GM19324 (cell line): ENCODE results near the gene RUNDC3A.

Experiments
- ATAC-seq: cut with Tn5 transposase; IDR thresholded peaks from one replicate; pipeline ENCODE4 v1.9.1; 2021; ENCODE audit warnings: mild to moderate bottlenecking, moderate library complexity; ENCODE audit not compliant: unreplicated experiment, low FRiP score

RUNDC3A gene

DNA sequence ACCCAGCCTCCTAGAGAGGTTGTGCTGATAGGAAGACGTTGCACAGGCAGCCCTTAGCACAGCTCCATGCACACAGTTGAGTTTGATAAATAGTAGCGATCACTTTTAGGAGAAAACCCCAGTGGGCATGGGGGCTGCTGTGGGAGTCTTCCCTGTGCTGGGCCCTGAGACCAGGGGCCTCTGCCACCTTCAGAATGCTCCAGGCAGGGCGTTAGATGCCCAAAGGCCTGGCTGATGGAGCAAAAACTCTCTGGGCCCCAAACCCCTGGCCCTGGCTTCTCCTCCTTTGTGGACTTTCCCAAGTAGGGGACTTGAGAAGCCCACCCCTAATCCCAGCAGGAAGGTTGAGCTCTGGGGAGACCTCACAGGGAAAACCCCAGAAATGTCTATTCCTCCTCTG, 26.1 kb upstream of the RUNDC3A start:
- ATAC-seq: no peak

DNA sequence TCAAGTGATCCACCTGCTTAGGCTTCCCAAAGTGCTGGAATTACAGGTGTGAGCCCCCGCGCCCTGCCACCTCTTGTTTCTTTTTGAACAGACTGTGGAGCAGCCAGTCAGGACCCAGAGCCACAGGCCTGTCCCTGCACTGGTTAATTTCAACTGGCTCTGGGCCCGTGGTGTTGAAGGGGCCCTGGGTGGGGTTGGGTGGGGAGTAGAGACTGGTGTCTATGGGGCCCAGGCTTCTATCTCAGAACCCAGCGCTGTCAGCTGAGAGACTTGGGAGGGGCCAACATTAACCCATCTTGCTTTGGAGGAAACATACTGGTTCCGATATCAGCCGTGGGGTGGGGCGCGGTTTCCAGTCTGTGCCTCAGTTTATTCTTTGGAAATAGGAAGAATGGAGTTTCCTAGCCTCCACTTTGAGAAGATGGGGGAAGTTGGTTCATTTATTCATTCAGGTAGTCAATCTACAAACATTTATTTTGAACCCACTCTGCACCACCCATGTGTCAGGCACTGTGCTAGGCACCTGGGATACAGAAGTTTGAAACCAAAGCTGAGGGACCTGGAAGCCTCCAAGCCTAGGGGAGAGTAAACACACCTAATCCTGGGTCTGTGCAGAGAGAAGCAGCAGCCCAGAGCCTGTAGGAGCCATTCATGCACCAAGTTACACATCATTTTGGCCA, 24.9 kb upstream of the RUNDC3A start:
- no peak for ATAC-seq

DNA sequence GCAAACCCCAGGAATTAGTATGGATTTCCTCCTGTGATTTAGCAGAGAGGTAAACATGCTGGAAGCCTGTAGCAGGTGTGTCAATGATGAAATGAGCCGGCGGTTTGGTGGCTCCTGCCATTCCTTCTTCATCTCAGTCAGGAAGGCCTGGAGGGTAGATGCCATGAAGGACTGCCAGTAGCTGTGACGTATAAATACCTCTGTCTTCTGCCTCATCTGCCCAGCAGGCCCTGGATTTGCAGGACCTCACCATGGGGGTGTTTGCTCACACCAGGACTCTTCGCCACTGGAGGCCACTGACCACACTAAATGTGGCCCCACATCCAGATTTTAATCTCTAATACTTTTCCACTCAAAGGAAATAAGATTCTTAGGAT, 24.4 kb upstream of the RUNDC3A start:
- no peak for ATAC-seq

DNA sequence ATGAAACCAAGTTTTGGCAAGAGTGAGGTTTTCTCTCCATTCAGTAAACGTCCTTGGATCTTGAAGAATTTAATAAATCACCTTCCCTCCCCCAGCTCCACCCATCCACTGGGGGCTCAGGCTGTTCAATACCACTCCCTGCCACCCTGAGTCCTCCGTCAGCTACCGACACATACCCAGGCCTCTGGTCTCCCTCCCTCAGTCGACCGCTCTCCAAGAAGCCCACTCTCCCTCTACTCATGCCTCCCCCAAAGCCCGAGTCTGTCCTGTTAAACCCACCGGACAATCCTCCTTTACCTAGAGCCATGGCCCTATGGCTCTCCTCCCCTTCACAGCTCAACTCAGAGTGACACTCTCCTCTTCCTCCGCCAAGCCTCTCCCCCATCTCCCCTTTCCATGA, 20.8 kb upstream of the RUNDC3A start:
- no peak for ATAC-seq

DNA sequence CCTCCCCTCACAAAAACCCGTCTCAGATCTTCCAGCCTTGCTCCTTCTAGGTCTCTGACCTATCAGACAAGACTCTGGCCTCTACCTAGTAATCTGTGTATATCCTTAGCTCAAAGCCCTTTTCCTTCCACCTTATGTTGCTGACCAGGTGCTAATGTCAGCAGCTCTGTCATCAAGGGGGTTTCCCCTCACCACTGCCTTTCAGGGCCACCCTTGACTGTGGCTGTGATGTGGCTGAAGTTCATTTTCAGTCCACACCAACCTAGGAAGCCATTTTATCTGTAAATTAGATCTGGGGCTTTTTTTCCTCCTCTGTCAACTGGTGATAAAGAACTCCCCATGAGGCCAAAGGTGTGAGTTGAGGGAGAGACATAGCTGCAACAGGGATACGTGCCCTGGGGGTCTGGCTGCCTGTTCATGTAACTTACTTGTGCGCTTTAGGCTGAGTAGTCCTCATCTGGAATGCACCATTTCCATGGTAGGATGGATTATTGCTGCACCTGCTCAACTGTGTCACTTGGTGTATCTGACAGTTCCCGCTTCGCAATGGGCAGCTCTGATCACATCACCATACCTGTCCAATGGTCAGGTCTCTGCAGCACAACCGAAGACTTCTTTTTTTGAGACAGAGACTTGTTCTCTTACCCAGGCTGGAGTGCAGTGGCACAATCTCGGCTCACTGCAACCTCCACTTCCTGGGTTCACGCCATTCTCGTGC, 14.7 kb upstream of the RUNDC3A start:
- no peak for ATAC-seq

DNA sequence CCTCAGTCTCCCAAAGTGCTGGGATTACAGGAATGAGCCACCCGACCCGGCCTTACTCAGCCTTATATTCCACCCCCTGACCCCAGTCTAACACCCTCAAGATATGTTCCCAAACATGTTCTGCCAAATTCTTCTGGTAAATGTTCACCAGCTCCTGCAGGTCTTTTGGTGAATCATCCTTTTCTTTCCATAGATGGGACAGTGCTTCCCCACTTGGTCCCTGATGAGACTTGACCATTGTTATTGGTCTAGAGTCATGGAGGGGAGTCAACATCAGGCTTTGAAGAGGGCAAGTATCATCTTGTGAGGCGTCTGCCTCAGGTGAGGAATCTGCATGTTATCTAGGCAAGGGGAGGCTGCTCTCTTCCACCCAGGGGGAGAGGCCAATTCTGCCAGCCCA, 10.4 kb upstream of the RUNDC3A start:
- no peak for ATAC-seq

DNA sequence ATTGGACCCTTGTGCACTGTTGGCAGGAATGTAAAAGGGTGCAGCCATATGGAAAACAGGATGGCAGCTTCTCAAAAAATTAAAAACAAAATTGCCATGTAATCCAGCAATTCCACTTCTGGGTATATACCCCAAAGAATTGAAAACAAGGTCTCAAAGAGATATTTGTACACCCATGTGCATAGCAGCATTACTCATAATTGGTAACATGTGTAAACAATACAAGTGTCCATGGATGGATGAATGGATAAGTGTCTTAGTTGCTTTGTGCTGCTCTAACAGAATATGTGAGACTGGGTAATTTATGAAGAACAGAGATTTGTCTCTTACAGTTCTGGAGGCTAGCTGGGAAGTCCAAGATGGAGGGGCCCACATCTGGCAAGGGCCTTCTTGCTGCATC, 3.8 kb upstream of the RUNDC3A start:
- ATAC-seq: no peak

DNA sequence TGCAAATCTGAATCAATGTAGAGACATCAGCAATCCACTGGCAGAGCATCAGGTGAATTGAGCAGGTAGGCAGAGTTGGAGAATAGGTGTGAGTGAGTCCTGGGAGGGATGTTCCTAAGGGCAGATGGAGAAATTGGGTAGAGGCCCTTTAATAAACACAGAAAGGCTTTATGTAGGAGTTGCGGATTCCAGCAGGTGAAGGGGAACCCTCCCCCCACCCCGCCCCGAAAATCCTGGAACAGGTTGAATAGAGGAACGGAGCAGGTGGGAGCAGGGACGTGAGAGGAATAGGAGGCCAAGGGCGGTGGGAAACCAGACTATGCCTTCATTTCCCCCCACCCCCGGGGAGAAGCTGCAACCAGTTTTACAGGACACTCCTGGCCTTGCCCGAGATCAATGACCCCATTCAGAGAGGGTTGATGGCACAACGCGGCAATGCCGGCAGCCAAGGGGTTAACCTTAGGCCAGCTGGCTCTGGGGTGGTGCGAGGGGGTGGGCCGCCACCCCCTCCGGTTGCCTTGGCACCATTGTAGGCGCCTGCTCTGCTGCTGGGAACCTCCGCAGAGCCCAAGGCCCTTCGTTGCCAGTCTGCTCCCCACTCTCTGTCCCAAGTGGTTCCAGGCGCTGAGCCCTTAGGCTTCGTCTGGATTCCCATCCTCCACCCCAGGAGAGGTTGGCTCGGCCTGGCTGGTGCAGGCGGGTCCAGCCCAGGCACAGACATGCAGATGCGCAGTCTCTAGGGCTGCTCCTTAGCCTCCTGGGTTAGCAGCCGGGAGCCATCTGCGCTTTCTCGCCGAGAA, 814 bp upstream of the RUNDC3A start:
- ATAC-seq: no peak

DNA sequence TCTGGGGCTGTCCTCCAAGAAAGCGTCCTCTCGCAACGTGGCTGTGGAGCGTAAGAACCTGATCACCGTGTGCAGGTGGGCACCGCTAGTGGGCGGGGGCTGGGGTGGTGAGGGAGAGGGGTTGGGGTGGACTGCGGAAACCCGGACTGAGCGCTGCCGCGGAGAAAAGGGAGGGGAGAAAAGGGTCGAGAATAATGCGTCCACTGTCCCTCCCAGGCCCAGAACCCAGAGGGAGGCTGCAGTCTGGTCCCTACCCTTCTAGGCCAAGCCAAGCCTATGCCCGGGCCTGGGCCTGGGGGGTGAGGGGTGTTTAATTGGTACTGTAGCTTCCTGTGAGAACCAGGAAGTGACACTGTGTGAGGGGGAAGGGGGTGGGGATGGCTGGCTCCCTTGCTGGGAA, 464 bp downstream of the RUNDC3A start:
- ATAC-seq: no peak

DNA sequence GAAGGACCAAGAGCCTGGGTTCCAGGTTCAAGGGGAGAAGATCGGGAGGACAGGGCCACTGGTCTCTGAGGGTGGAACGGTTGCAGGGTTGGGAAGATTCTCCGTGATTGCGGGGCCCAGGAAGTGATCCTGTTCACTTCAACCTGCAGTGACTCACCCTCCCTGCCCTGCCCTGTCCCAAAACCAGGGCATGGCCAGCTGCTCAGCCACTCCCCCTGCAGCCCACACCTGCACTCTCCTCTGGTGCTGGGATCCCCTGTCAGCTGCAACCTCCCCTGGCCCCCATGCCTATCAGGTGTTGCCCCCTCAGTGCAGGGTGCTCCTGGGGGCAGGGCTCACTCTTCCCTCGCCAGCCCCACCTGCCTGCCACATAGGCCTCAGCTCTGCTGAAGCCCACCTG, 1.1 kb downstream of the RUNDC3A start:
- no peak for ATAC-seq

DNA sequence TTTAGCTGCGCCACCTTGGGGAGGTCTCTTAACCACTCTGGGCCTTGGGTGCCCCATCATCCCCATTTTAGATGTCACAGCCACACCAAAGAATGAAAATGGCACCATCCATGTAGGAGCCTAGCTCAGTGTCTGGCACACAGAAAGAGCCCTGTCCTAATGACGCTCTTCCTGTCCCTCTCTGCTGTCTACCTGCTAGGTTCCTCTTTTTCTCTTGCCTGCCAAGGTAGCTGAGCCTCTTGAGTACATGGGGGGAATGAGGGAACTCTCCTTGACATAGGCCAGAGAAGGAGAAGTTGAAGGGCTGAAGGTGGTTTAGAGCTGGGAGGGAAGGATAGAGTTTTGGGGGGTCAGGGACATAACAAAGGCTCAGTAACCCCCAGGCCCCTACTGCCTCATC, 1.8 kb downstream of the RUNDC3A start:
- no peak for ATAC-seq

DNA sequence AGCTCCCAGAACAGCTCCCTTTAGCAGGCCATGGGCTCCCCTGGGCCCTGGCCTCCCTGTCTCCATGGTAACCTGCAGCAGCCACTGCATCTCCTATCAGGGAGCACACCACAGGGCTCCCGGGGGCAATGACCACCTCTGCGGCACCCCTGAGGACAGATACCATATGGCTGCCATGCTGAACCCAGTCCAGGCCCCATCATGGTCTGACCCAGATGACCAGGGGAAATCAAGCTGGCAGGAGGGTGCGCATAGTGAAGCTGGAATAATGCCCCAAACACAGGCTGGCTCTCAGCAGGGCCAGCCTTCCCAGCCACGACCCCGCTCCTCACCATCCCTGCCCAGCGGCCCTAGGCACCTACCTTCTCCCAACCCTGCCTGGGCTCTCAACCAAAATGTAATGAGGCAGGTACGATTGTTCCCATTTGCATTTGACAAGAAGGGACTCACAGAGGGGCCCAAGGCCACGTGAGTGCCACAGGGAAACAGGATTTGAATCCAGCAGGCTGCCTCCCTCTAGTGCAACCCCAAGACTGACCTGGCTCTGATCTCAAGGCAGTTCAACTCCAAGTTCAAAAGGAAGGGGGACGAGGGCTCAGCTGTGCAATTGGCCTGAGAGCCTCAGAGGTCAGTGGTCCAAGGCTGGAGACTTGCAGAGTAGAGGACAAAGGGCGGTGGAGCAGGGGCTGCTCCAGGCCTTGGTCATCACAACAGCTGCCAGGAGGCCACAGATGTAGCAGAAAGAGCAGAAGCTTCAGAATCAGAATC, 2.4 kb downstream of the RUNDC3A start:
- no peak for ATAC-seq

DNA sequence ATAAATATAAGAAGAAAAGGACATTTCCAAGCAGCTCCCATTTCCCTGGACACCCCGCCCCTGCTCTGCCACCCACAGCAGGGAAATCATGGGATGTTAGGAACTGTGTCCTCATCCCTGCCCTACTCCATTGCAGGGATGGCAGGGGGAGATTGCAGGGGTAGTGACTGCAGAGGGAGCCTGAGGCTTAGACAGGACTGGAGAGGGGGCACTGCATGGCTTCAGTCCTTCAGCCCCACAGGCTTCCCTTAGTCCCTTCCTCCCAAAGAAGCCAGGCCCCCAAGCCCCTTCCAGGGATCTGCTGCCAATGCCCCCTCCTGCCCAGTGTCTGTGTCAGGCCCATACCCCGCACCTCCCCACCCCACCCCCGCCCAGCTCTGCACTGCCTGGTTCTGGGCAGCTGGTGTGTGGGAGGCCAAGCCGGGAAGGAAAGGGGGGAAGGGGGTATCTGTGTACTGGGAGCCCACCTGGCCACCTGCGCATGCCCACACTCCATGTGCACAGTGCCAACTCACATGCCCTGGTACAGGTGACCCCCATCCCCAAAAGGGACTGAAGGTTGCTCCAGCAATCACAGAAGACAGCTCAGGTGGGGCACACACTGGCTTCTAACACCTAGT, 3.3 kb downstream of the RUNDC3A start:
- ATAC-seq: no peak

DNA sequence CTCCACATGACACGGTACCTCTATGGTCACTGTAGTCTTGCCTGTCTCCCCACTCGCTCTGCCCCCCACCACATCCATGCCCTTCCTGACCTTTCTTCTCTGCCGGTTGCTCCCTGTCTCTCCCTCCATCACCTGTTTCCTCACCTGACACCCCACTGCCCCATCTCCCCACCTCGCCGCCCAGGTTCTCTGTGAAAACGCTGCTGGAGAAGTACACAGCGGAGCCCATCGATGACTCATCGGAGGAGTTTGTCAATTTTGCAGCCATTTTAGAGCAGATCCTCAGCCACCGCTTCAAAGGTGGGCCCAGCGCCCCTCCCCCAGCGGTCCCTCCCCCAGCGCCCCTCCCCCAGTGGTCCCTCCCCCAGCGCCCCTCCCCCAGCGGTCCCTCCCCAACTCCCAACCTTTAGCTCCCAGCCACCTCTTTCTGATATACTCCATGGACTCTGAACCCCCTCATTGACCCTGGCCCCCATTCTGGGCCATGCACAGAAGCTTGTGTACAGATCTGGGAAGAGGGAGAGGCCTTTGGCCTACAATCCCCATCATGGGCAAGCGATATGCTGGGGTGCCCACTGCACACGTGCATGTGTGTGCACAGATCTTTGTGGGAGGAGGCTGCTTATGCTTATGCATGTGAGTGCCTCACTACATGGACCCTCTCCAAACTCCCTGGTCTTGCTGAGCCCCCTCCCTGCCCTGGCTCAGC, 4.1 kb downstream of the RUNDC3A start:
- ATAC-seq: no peak

DNA sequence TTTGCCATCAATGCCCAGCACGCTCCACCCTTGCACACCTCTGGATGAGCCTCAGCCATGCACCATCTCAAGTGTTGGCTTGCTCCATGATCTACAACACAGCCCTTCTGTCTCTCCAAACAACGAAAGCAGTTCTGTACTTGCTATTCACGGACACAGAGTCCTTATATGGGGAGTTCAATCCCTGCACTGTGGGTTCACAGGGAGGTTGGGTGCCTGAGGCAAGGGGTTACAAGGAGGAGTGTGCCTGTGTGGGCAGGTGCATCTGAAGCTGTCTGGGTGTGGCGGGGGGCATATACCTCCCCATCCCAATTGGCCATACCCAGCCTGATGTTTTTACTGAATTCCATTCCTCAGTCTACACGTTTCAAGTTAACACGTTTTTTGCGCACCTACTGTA, 5.6 kb downstream of the RUNDC3A start:
- no peak for ATAC-seq

DNA sequence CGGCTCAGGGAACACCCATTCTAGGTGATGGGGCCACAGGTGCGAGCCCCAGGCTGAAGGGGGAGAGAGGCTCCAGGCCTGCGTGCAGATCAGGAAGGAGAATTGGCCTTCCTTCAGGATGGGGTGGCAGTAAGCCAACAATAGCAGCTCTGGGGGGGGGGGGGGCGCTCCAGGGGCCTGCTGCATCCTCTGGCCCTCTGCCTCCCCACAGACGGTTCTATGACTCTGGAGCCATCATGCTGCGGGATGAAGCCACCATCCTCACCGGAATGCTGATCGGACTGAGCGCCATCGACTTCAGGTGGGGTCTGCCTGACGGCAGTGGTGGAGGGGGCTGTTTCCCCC, 6.1 kb downstream of the RUNDC3A start:
- ATAC-seq: no peak

DNA sequence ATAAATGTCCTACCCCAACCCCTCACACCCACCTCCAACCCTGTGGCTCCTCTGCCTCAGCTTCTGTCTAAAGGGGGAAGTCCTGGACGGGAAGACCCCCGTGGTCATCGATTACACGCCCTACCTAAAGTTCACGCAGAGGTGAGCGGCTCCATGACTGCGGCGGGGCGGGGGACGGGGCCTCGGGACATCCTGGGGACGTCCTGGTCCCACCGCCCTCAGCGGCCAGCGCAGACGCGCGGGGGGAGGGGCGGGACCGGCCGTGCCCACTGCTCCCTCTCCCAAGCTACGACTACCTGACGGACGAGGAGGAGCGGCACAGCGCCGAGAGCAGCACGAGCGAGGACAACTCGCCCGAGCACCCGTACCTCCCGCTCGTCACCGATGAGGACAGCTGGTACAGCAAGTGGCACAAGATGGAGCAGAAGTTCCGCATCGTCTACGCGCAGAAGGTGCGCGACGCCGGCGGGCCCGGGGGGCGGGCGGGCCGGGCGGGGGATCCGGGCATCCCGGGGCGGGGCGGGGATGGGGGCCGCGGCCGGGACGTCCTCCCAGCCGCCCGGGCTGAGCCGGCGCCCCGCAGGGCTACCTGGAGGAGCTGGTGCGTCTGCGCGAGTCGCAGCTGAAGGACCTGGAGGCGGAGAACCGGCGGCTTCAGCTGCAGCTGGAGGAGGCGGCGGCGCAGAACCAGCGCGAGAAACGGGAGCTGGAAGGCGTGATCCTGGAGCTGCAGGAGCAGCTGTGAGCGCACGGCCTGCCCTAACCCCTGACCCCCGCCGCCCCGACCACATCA, 6.7 kb downstream of the RUNDC3A start:
- ATAC-seq: no peak

DNA sequence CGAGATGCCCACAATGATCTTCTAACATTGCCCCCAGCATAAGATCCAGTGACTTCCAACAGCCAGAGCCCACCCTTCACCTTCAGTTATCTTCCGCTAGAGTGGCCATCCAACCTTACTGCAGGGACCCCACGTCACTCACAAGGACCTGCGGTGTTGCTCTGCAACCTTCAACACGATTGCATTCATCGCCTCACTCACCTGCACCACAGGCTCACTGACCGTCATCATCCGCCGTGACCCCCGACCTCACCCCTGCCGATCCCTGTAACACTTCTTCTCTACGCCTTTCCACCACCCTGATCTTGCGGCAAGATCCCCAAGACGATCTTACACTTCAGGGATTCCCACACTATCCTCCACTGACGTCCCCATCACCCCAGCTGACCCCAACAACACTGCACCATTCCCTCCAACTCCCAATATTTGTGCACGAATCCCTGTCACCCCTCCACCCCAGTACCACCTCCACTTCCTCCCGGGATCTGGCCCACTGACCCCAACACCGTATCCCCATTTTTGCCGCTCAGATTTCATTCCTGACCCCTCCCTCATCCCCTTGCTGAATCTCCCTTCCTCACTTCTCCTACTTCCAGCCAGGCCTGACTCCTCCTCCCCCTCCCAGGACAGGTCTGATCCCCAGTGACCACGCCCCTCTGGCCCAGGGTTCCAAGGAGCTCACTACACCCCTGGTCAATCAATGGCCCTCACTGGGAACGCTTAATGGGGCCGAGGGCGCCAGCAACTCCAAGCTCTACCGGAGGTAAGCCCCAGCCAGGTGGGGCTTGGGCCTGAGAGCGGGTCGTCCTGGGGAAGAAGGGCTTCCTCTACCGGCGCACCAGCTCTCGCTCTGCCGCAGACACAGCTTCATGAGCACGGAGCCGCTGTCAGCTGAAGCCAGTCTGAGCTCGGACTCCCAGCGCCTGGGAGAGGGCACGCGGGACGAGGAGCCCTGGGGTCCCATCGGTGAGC, 7.6 kb downstream of the RUNDC3A start:
- ATAC-seq: no peak
